K562 (cell line): ENCODE data around the gene NOM1. TPM values are rescaled to one million over a fixed set of nuclear protein-coding genes. Genes with fewer than 3 reads are reported as not detected.
A peak's percentile ranks its signal among the peaks of the same experiment; 100 is the strongest.
"Not testable (repeated sequence)": the region's sequence is repeated elsewhere in the genome, so short reads cannot be mapped to it uniquely, and the experiment has no call there.

Experiments
- ATAC-seq: fragments of 200-7000 bp; cut with Tn5 transposase; 3 replicates; pipeline ENCODE4 v1.9.1; 2020; ENCODE audit warnings: moderate library complexity
- BruUV-seq: library from RNA; stranded (reverse); fragments of 400-500 nt; replicated peaks from 2 replicates; lab custom pipeline; 2021; lab: Mats Ljungman, UMichigan
- CTCF ChIA-PET: fragments of 300-600 bp; formaldehyde crosslinking; extraction: SDS; loops from one replicate; lab custom pipeline; 2021; ENCODE audit warnings: low intra/inter-chr PET ratio; lab: Yijun Ruan, JAX
- POLR2A ChIA-PET: fragments of 300-600, 350-650 bp; sonication (Branson Sonifier 250); formaldehyde crosslinking; extraction: SDS; loops from one replicate; lab custom pipeline; 2021; ENCODE audit warnings: antibody characterized with exemption, inconsistent platforms; lab: Yijun Ruan, JAX
- DNase-seq, 4 experiments: peaks; one replicate each; pipeline versions ENCODE4 v3.0.0 to v3.0.0-alpha.2; 2011 to 2018; ENCODE audit warnings: low spot score in 3 of 4, mixed read lengths in 3 of 4; ENCODE audit errors: extremely low read depth in 1 of 4
- FAIRE-seq: peaks from 2 replicates; lab custom pipeline; 2011; peaks lifted over from hg19 to GRCh38; lab: Jason Lieb, UNC
- H2AFZ ChIP-seq: 2 replicates; pipeline ENCODE4 v1.6.0; 2011; ENCODE audit warnings: low read depth, low read length, control low read depth, inconsistent platforms
- H3K27ac ChIP-seq: fragments of 200-600 bp; 3 replicates; pipeline ENCODE4 v1.8.0; 2011; ENCODE audit warnings: low read depth, mild to moderate bottlenecking, control low read depth, inconsistent platforms, low read length, moderate library complexity, mixed read lengths; ENCODE audit errors: extremely low read depth
- H3K27me3 ChIP-seq, 2 experiments: fragments of 300-600 bp in 1 of 2; 2 replicates in 1 of 2; 3 replicates in 1 of 2; pipeline versions ENCODE4 v1.6.0 to v1.8.0; 2011; ENCODE audit warnings: inconsistent platforms in 2 of 2, low read length in 2 of 2, mild to moderate bottlenecking in 1 of 2, mixed read lengths in 1 of 2, moderate library complexity in 1 of 2; ENCODE audit not compliant: control insufficient read depth in 2 of 2, insufficient read depth in 2 of 2
- H3K36me3 ChIP-seq: fragments of 300-600 bp; 3 replicates; pipeline ENCODE4 v1.8.0; 2011; ENCODE audit warnings: mild to moderate bottlenecking, low read length, inconsistent platforms; ENCODE audit not compliant: control insufficient read depth, insufficient read depth
- H3K4me1 ChIP-seq, 2 experiments: fragments of 200-600 bp in 1 of 2; replicated peaks in 1 of 2; 2 replicates in 1 of 2; 3 replicates in 1 of 2; pipeline versions ENCODE4 v1.5.1 to v1.8.0; 2011; ENCODE audit warnings: inconsistent platforms in 2 of 2, low read length in 2 of 2, mild to moderate bottlenecking in 1 of 2, mixed read lengths in 1 of 2, moderate library complexity in 1 of 2; ENCODE audit not compliant: control insufficient read depth in 2 of 2, insufficient read depth in 2 of 2
- H3K4me2 ChIP-seq: 2 replicates; pipeline ENCODE4 v1.6.1; 2011; ENCODE audit warnings: low read length, control low read depth, inconsistent platforms, mixed read lengths; ENCODE audit not compliant: insufficient read depth
- H3K4me3 ChIP-seq: fragments of 200-600 bp; sonication (generic), shearing (Covaris generic); 2 replicates; pipeline ENCODE4 v1.5.1; 2016; ENCODE audit warnings: control low read depth, inconsistent platforms
- H3K79me2 ChIP-seq: fragments of 200-600 bp; 3 replicates; pipeline ENCODE4 v1.8.0; 2011; ENCODE audit warnings: low read length, inconsistent platforms; ENCODE audit not compliant: control insufficient read depth, insufficient read depth
- H3K9ac ChIP-seq, 2 experiments: 2 replicates each; pipeline versions ENCODE4 v1.6.0 to v1.6.1; 2011; ENCODE audit warnings: low read depth in 2 of 2, low read length in 2 of 2, control low read depth in 1 of 2, inconsistent platforms in 1 of 2, mild to moderate bottlenecking in 1 of 2, mixed read lengths in 1 of 2; ENCODE audit not compliant: insufficient read depth in 1 of 2
- H3K9me1 ChIP-seq: one replicate; pipeline ENCODE4 v1.6.0; 2011; ENCODE audit warnings: inconsistent platforms, mild to moderate bottlenecking, low read length, moderate library complexity; ENCODE audit not compliant: control insufficient read depth, insufficient read depth
- H3K9me3 ChIP-seq: replicated peaks from 2 replicates; pipeline ENCODE4 v1.5.1; 2011; ENCODE audit warnings: low read depth, low read length, inconsistent platforms; ENCODE audit not compliant: control insufficient read depth, insufficient read depth
- H4K20me1 ChIP-seq: replicated peaks from 2 replicates; pipeline ENCODE4 v1.6.1; 2011; ENCODE audit warnings: low read length, inconsistent platforms, mixed read lengths; ENCODE audit not compliant: control insufficient read depth, insufficient read depth
- MTA1 ChIP-seq: fragments of 450-650 bp; IDR thresholded peaks from 2 replicates; pipeline ENCODE4 v1.6.1; 2017; ENCODE audit warnings: borderline replicate concordance
- ZNF121 ChIP-seq: sonication (generic); formaldehyde crosslinking; conservative IDR thresholded peaks from 2 replicates; pipeline ENCODE4 v1.8.0; 2022; ENCODE audit warnings: missing genetic modification reagents
- ZNF263 ChIP-seq: sonication (generic); formaldehyde crosslinking; IDR thresholded peaks from 2 replicates; pipeline ENCODE4 v1.8.0; 2022; ENCODE audit warnings: mild to moderate bottlenecking, missing genetic modification reagents, borderline replicate concordance
- WGBS: fragments of 100-300 bp; shearing (Covaris generic); methylation state at CpG from one replicate; pipeline ENCODE4 v1.1.6; 2016; ENCODE audit warnings: low coverage, mixed read lengths; ENCODE audit not compliant: insufficient coverage; ENCODE audit errors: missing lambda C conversion rate; 5-methylcytosine and 5-hydroxymethylcytosine counted together
- in situ Hi-C: fragments of 300-500 bp; cut with MboI; formaldehyde crosslinking; loops from 4 replicates; pipeline ENCODE4 v1.15.0; 2018; ENCODE audit warnings: inconsistent platforms, mixed read lengths
- intact Hi-C: fragments of 100-400 bp; cut with micrococcal nuclease; formaldehyde crosslinking; loops from 2 replicates; pipeline ENCODE4 v1.14.2; 2022
- polyA plus RNA-seq, 8 experiments: library from polyadenylated mRNA; depleted of rRNA in 4 of 8; stranded (reverse) in 5 of 8; unstranded in 3 of 8; fragments of >200 nt; fragmentation: Nextera tagmentation in 2 of 8; fragmentation: Illumina TruSeq in 1 of 8; extraction: Ambion mirVana in 2 of 8; extraction: Trizol in 1 of 8; gene quantifications; 2 replicates each; pipeline versions ENCODE4 v1.2.1 to v1.2.3, GENCODE V29; 2011 to 2014; ENCODE audit warnings: inconsistent platforms in 1 of 8, missing spikeins in 1 of 8
- total RNA-seq, 7 experiments: library from RNA; depleted of rRNA in 6 of 7; stranded (reverse); fragments of >200 nt in 6 of 7; fragmentation: Illumina TruSeq in 2 of 7; extraction: Trizol in 2 of 7; gene quantifications; 2 replicates each; pipeline versions ENCODE4 v1.2.1 to v1.2.3, GENCODE V29; 2011 to 2021; ENCODE audit warnings: low replicate concordance in 1 of 7

The NOM1 gene
- total and polyA plus RNA-seq, 9 of the 15 experiments (the other 6 are each of a cell fraction or from before 2014, with no cell fraction given): 6.8 to 47.3 (median 37.4) TPM

- no peak for FAIRE-seq
- BruUV-seq: no TSS peak
- CTCF ChIA-PET: no interaction called here
- DNase-seq: no peak
- Histone ChIP-seq H3K4me3 (no peak overlapping the region), H3K27me3 (peaks cover 21 to 36% of the 10 kb centered on the region in 2 experiments; a peak in 4 of 5 replicates), H3K4me2 (no peak overlapping the region), H3K4me1 (peaks cover 0 to 7% of the 10 kb centered on the region in 2 experiments; a peak in 2 of 5 replicates), H3K9me3 (peaks cover 2% of the 10 kb centered on the region; the same call in 1 of the 2 replicates), H3K27ac (no peak overlapping the region), H3K9me1 (no peaks in the 10 kb centered on the region), H3K36me3 (no peaks in the 10 kb centered on the region), H4K20me1 (no peaks in the 10 kb centered on the region), H3K79me2 (no peaks in the 10 kb centered on the region), H3K9ac (peak overlapping the region in 1 of 2 experiments; percentile 58; a peak in 1 of 4 replicates), H2AFZ (no peak overlapping the region; the same call in 1 of the 2 replicates)
- ATAC-seq: no peak; the same call in 1 of the 3 replicates
- in situ Hi-C loops: no loop called here
- TF ChIP-seq ZNF263 (CRISPR knock-in tag) (no peak), MTA1 (no peak)
- POLR2A ChIA-PET: interaction anchor here (1.0 to 2.0 kb wide), 2 partner anchors 13 to 15 kb away, joined by 3 to 7 read pairs; no protein-coding TSS in a partner anchor
- intact Hi-C loops: no loop called here
- 17% methylated on average over 7 of the region's 7 CpGs for WGBS
Observed at GRCh38 chr7:156935250-156935649, 14.3 kb upstream of the NOM1 start.

- H3K4me3 ChIP-seq, H2AFZ ChIP-seq, H4K20me1 ChIP-seq, FAIRE-seq, H3K9ac ChIP-seq, CTCF ChIA-PET, H3K9me3 ChIP-seq, H3K27ac ChIP-seq, BruUV-seq, H3K79me2 ChIP-seq, in situ Hi-C loops, H3K36me3 ChIP-seq, DNase-seq, H3K9me1 ChIP-seq, intact Hi-C loops, H3K4me2 ChIP-seq, ATAC-seq: not testable (repeated sequence)
- Histone ChIP-seq H3K27me3 (peaks cover 12 to 26% of the 10 kb centered on the region in 2 experiments; a peak in 4 of 5 replicates), H3K4me1 (peaks cover 0 to 17% of the 10 kb centered on the region in 2 experiments; a peak in 2 of 5 replicates)
- POLR2A ChIA-PET: interaction anchor here (1.2 kb wide), 1 partner anchor 214 kb away, joined by 3 read pairs; no protein-coding TSS in a partner anchor
- peak; percentile 63; the same call in 1 of the 2 replicates for TF ChIP-seq ZNF121 (CRISPR knock-in tag)
- 24% methylated on average over 3 of the region's 3 CpGs for WGBS
Observed at GRCh38 chr7:156936766-156937165, 12.7 kb upstream of the NOM1 start.
